ENCODE data around the gene AKR1D1.
"Not testable (repeated sequence)": the region's sequence is repeated elsewhere in the genome, so short reads cannot be mapped to it uniquely, and the experiment has no call there.

Gene AKR1D1

DNA sequence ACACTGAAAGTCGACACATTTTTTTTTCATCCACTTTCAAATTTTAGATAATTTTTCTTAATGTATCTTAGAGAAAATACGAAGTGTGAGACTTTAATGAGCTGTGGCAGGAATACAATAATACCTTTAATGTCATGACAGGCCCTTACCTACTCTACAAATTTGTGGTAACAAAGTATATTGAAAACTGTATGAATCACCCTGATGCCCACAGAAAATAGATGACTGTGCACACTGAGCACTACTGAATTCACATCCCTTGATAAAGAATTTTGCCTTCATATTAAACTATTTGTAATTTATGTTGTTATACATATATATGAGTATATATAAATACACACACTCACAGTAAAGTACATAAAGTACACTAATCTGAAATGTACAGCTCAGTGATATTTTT, 51.7 kb downstream of the AKR1D1 start:
- no peak overlapping the region for H3K4me3 ChIP-seq (replicated peaks in 1 of 2; ENCODE audit: low read depth in 2 of 2, low read length in 2 of 2)
- no peak for TF ChIP-seq CTCF (IDR thresholded peaks at IDR 0.05; ENCODE audit: low read depth, low read length)
- no peak for DNase-seq (ENCODE audit: low read depth in 2 of 2)

- no peak for TF ChIP-seq CTCF (IDR thresholded peaks at IDR 0.05; ENCODE audit: low read depth, low read length)
- DNase-seq (ENCODE audit: low read depth in 2 of 2): no peak
- H3K4me3 ChIP-seq (replicated peaks in 1 of 2; ENCODE audit: low read depth in 2 of 2, low read length in 2 of 2): no peak overlapping the region
These were observed 53.4 kb downstream of the AKR1D1 start for GRCh38 chr7:138129551-138130165.

- DNase-seq (ENCODE audit: low read depth in 2 of 2): no peak
- no peak for TF ChIP-seq CTCF (IDR thresholded peaks at IDR 0.05; ENCODE audit: low read depth, low read length)
- no peak overlapping the region for H3K4me3 ChIP-seq (replicated peaks in 1 of 2; ENCODE audit: low read depth in 2 of 2, low read length in 2 of 2)
These were observed 61.3 kb downstream of the AKR1D1 start for GRCh38 chr7:138137423-138138171.

GRCh38 chr7:138138244-138138643, 62.0 kb downstream of the AKR1D1 start:
- TF ChIP-seq CTCF (IDR thresholded peaks at IDR 0.05; ENCODE audit: low read depth, low read length): no peak

DNA sequence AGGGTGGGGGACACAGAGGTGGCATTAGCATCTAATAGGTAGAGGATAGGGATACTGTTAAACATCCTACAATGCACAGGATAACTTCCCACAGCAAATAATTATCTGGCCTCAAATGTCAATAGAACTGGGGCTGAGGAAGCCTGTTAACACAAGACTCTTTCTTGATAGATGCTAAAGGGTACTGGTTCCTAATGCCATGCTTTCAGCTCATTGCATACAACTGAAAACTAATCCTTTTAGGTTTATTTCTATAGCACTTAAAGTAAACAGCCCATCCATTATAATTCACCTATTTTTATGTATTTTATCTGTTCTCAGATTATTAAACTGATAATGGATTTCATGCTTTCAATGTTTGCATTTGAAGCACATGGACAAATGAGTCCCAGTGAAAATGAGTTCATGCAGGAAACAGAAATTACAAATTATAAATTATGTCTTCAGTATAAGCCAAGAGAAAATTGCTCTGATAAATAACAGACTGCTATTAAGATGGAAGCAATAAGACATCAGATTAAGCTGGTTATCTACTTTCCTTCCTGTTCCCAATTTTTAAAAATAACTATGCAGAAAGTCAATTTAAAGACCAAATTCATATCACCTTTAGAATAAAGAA, 66.4 kb downstream of the AKR1D1 start:
- TF ChIP-seq CTCF (IDR thresholded peaks at IDR 0.05; ENCODE audit: low read depth, low read length): no peak
- H3K4me3 ChIP-seq (replicated peaks in 1 of 2; ENCODE audit: low read depth in 2 of 2, low read length in 2 of 2): no peak overlapping the region
- no peak for DNase-seq (ENCODE audit: low read depth in 2 of 2)

More at GRCh38 chr7:138138244-138138643, 62.0 kb downstream of the AKR1D1 start:
- DNase-seq (ENCODE audit: low read depth in 2 of 2): no peak
- H3K4me3 ChIP-seq (replicated peaks in 1 of 2; ENCODE audit: low read depth in 2 of 2, low read length in 2 of 2): no peak overlapping the region

DNA sequence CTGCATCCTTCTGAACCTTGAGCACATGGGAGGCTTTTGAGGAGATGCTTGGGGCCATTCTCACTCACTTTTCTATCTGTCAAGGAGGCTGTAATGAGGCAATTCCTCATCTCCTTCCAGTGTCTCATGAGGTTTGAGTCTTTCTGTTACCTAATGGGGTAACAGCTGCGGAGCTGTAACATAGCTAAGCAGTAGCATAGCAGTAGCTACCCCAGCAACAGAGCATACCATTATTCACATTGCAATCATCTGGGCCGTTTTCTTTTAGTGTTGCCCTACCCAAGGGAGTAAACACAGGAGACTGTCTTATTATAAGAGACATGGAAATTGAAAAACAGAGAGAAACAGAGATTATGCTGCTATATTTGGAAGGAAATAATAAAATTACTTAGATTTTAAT, 68.7 kb downstream of the AKR1D1 start:
- H3K4me3 ChIP-seq (replicated peaks in 1 of 2; ENCODE audit: low read depth in 2 of 2, low read length in 2 of 2): no peak overlapping the region
- TF ChIP-seq CTCF (IDR thresholded peaks at IDR 0.05; ENCODE audit: low read depth, low read length): no peak
- DNase-seq (ENCODE audit: low read depth in 2 of 2): no peak

DNA sequence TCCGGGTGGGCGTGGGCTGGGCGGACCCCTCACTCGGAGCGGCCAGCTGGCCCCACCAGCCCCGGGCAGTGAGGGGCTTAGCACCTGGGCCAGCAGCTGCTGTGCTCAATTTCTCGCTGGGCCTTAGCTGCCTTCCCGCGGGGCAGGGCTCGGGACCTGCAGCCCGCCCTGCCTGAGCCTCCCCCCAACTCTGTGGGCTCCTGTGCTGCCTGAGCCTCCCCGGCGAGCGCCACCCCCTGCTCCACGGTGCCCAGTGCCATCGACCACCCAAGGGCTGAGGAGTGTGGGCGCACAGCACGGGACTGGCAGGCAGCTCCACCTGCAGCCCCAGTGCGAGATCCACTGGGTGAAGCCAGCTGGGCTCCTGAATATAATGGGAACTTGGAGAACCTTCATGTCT, 70.0 kb downstream of the AKR1D1 start:
- not testable (repeated sequence) for DNase-seq (ENCODE audit: low read depth in 2 of 2); H3K4me3 ChIP-seq (replicated peaks in 1 of 2; ENCODE audit: low read depth in 2 of 2, low read length in 2 of 2)

DNA sequence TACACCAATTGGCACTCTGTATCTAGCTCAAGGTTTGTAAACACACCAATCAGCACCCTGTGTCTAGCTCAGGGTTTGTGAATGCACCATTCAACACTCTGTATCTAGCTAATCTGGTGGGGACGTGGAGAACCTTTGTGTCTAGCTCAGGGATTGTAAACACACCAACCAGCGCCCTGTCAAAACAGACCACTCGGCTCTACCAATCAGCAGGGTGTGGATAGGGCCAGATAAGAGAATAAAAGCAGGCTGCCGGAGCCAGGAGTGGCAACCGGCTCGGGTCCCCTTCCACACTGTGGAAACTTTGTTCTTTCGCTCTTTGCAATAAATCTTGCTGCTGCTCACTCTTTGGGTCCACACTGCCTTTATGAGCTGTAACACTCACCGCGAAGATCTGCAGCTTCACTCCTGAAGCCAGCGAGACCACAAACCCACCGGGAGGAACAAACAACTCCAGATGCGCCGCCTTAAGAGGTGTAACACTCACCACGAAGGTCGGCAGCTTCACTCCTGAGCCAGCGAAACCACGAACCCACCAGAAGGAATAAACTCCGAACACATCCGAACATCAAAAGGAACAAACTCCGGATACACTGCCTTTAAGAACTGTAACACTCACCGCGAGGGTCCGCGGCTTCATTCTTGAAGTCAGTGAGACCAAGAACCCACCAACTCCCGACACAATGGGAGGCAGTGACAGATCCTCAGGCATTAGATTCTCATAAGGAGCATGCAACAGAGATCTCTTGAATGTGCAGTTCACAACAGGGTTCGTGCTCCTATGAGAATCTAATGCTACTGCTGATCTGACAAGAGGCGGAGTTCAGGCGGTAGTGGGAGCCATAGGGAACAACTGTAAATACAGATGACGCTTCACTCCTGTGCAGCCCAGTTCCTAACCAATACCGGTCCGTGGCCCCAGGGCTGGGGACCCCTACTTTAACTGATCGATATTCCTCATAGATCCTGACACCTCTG, 70.8 kb downstream of the AKR1D1 start:
- DNase-seq (ENCODE audit: low read depth in 2 of 2); H3K4me3 ChIP-seq (replicated peaks in 1 of 2; ENCODE audit: low read depth in 2 of 2, low read length in 2 of 2): not testable (repeated sequence)

All from cardiac fibroblast (primary cell).